Lung (tissue), 12 donors: ENCODE data around the gene DOCK1. TPM values are rescaled to one million over a fixed set of nuclear protein-coding genes. Genes with fewer than 3 reads are reported as not detected.

Source experiments
- ATAC-seq: fragments of 200-7000 bp; cut with Tn5 transposase; one replicate; pipeline ENCODE4 v1.9.1; 2020; ENCODE audit warnings: moderate number of reproducible peaks; ENCODE audit not compliant: insufficient read depth, low FRiP score
- DNase-seq, 3 donors: peaks; one replicate each; pipeline ENCODE4 v3.0.0-alpha.2; 2013 to 2017
- H3K27ac ChIP-seq, 2 donors: one replicate each; pipeline ENCODE4 v1.5.1; 2013; ENCODE audit warnings: mild to moderate bottlenecking in 2 of 2, moderate library complexity in 2 of 2, control low read depth in 1 of 2, inconsistent platforms in 1 of 2, low read depth in 1 of 2, low read length in 1 of 2
- H3K27me3 ChIP-seq, 3 donors: one replicate each; pipeline ENCODE4 v1.5.1; 2013; ENCODE audit warnings: low read length in 2 of 3; ENCODE audit not compliant: control insufficient read depth in 3 of 3, insufficient read depth in 3 of 3
- H3K36me3 ChIP-seq, 4 donors: one replicate each; pipeline ENCODE4 v1.5.1; 2013; ENCODE audit warnings: low read length in 4 of 4, mild to moderate bottlenecking in 1 of 4, moderate library complexity in 1 of 4; ENCODE audit not compliant: control insufficient read depth in 4 of 4, insufficient read depth in 4 of 4
- H3K4me1 ChIP-seq, 5 donors: one replicate each; pipeline ENCODE4 v1.5.1; 2013; ENCODE audit warnings: low read length in 5 of 5, mild to moderate bottlenecking in 2 of 5, moderate library complexity in 1 of 5; ENCODE audit not compliant: control insufficient read depth in 5 of 5, insufficient read depth in 5 of 5
- H3K4me3 ChIP-seq: one replicate; pipeline ENCODE4 v1.5.1; 2013; ENCODE audit warnings: mild to moderate bottlenecking, control low read depth, moderate library complexity
- H3K9ac ChIP-seq, 2 donors: one replicate each; pipeline ENCODE4 v1.5.1; 2013; ENCODE audit warnings: low read length in 2 of 2, control low read depth in 1 of 2; ENCODE audit not compliant: insufficient read depth in 1 of 2
- H3K9me3 ChIP-seq, 4 donors: one replicate each; pipeline ENCODE4 v1.5.1; 2013; ENCODE audit warnings: low read length in 3 of 4, mild to moderate bottlenecking in 1 of 4, moderate library complexity in 1 of 4; ENCODE audit not compliant: control insufficient read depth in 4 of 4, insufficient read depth in 3 of 4
- CTCF ChIP-seq: IDR thresholded peaks from 2 replicates; pipeline ENCODE4 v1.5.1; 2012; ENCODE audit warnings: mild to moderate bottlenecking; ENCODE audit errors: control extremely low read depth, extremely low read depth
- WGBS, 2 donors: extraction: QIAGEN DNeasy Blood & Tissue Kit; methylation state at CpG; one replicate each; pipeline ENCODE4 v1.1.7; 2013; 5-methylcytosine and 5-hydroxymethylcytosine counted together
- polyA plus RNA-seq, 2 donors: library from polyadenylated mRNA; stranded (reverse); fragments of 200-250 nt; gene quantifications; one replicate each; pipeline ENCODE4 v1.2.1, GENCODE V29; 2013
- total RNA-seq, 2 donors: library from RNA; depleted of rRNA in 1 of 2; stranded (reverse); fragments of >200 nt in 1 of 2; gene quantifications; one replicate each; pipeline ENCODE4 v1.2.1, GENCODE V29; 2014 to 2021
- donor health status: control.
- donor health status: control.
- donor health status: Bipolar disorder and iron deficiency.
- donor health status: healthy.
- donor health status: DM: yes; HTN: yes; CAD: no.

The DOCK1 gene
- total and polyA plus RNA-seq, 4 donors: 11.2 to 102 (median 30.5) TPM

DNA sequence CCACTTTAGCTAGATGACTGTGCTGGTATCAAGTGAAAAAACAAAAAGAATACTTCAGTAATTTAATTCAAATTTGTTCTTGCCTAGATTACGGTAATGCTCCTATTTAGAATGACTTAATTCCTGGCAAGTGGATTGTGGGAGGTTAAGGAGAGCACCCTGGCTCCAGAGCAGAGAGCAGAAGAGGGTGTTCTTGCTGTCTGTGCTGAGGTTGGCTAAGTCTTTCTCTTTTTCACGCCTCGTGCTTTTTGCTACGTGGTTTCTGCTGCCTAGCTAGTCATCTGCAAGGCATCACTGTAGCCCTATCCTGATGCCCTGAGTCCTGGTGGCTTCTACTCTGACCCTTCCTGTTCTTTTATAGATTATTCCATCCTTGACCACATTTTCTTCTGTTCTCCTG lies 189.8 kb downstream of the DOCK1 start:
- Histone ChIP-seq H3K4me1 (no peaks in the 10 kb centered on the region), H3K27me3 (no peaks in the 10 kb centered on the region), H3K4me3 (no peak overlapping the region), H3K9ac (no peak overlapping the region), H3K27ac (no peak overlapping the region), H3K36me3 (peaks cover 0 to 21% (median 6%) of the 10 kb centered on the region in 4 donors), H3K9me3 (peaks cover 0 to 1% (median 0%) of the 10 kb centered on the region in 4 donors)
- ATAC-seq (no peak), DNase-seq (no peak)
- 96 to 97% methylated on average over 4 of the region's 4 CpGs for WGBS, 2 donors
- no peak for TF ChIP-seq CTCF

DNA sequence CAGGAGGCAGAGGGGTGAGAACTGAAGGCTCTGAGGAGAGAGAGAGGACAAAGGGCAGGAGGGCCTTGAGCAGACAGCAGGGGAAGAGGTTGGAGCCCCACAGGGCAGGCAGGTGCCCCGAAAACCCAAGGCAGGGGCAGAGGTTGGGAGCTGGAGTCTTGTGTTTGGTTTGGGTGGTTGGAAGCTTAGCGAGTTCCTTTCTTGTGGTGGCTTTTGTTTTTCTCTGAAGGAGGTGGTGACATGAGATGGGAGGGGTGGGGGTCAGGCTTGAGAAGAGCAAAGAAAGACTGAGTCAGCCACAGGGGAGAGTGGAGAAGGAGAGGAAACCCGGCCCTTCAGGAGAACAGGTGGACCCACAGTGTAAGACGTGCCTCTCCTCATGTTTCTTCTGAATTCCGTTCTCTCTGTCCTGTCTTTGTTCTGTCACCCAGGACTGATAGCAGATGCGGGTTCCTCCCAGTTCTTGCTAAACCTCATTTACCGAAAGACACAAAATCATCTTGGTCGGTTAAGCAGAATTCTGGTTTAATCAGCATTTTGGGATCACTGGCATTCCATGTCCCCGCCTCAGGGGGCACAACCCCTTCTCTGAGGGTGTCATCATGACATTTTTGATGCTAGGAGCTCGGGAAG lies 195.9 kb downstream of the DOCK1 start:
- no peak for ATAC-seq
- 92 to 95% methylated on average over 10 of the region's 10 CpGs for WGBS, 2 donors
- Histone ChIP-seq H3K36me3 (peaks cover 0 to 13% (median 7%) of the 10 kb centered on the region in 4 donors), H3K9me3 (no peaks in the 10 kb centered on the region), H3K4me1 (no peaks in the 10 kb centered on the region), H3K27me3 (no peaks in the 10 kb centered on the region), H3K4me3 (no peak overlapping the region), H3K9ac (no peak overlapping the region), H3K27ac (no peak overlapping the region)
- no peak for TF ChIP-seq CTCF
- no peak for DNase-seq

DNA sequence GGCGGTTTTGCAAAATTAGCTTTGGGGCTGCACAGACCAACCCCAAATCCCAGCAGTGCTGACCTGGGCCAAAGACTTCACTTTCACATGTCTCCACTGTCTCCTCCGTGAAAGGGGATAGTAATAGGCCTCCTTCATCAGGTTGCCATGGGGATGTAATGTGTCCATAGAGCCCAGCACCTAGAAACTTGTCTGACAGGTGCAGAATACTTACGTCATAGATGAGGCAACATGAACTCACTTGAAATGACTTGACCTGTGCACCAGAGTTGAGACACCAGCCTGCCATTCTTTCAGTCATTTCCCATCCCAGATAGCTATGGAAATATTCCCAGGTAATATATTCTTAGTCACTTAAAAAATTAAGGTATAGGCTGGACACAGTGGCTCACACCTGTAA lies 196.9 kb downstream of the DOCK1 start:
- H3K36me3 ChIP-seq: peaks cover 0 to 13% (median 12%) of the 10 kb centered on the region in 4 donors
- no peak for TF ChIP-seq CTCF

DNA sequence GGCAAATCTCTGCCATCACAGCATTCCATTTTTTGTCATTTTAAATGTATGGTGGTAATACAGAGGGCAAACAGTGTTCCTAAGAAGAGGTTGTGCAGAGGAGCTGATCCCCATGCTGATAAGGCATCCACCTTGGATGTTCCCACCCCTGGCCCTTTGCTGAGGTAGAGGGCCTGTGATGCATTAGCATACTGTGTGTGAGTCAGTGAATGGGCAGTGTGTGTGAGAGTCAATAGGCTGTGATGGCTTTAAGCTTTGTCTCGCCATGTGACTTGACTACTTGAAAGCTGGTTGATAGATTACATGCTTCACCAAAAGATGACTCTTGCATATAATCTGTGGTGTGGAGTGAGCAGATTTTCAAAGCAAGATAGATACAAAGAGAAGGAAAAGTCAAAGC lies 209.9 kb downstream of the DOCK1 start:
- no peak overlapping the region for H3K27ac ChIP-seq
- DNase-seq (no peak), ATAC-seq (no peak)
- no peaks in the 10 kb centered on the region for H3K9me3 ChIP-seq
- TF ChIP-seq CTCF: no peak
- H3K4me3 ChIP-seq: no peak overlapping the region
- no peaks in the 10 kb centered on the region for H3K4me1 ChIP-seq
- WGBS, 2 donors: 97 to 100% methylated on average over 1 of the region's 1 CpG
- peaks cover 3 to 12% (median 9%) of the 10 kb centered on the region in 4 donors for H3K36me3 ChIP-seq
- H3K27me3 ChIP-seq: no peaks in the 10 kb centered on the region
- no peak overlapping the region for H3K9ac ChIP-seq

More for the DNA sequence above, 196.9 kb downstream of the DOCK1 start:
- DNase-seq (no peak), ATAC-seq (no peak)
- H3K27ac ChIP-seq: no peak overlapping the region
- H3K9me3 ChIP-seq: no peaks in the 10 kb centered on the region
- no peak overlapping the region for H3K9ac ChIP-seq
- H3K4me1 ChIP-seq: no peaks in the 10 kb centered on the region
- no peaks in the 10 kb centered on the region for H3K27me3 ChIP-seq
- 84 to 92% methylated on average over 3 of the region's 3 CpGs for WGBS, 2 donors
- no peak overlapping the region for H3K4me3 ChIP-seq
